GM21786 (cell line): ENCODE data around the gene ASCL2.

Experiments used
- ATAC-seq: cut with Tn5 transposase; IDR thresholded peaks from one replicate; pipeline ENCODE4 v1.9.1; 2021; ENCODE audit not compliant: unreplicated experiment

ASCL2 gene

GRCh38 chr11:2275334-2276279 is 5.2 kb upstream of the ASCL2 start:
- no peak for ATAC-seq

- no peak for ATAC-seq
Measured at GRCh38 chr11:2273771-2274170, 3.4 kb upstream of the ASCL2 start.

- ATAC-seq: no peak
Measured at GRCh38 chr11:2273311-2273710, 2.9 kb upstream of the ASCL2 start.

DNA sequence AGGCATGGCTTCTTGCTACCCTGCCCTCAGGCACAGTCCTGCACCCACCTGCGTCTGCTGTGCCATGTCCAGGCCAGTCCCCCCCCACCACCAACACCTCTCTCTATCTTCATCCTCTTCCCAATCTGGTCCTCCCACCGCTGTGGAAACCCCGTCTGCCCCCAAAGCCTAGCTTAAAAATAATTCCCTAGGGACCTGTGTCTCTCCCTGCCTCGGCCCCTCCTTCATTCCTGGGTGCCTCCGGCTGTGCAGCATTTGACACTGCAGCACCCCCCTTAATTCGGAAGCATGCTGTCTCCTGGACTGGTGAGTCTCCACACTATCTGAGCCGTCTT is 2.5 kb upstream of the ASCL2 start:
- no peak for ATAC-seq

GRCh38 chr11:2272228-2272945 is 2.0 kb upstream of the ASCL2 start:
- ATAC-seq: no peak

DNA sequence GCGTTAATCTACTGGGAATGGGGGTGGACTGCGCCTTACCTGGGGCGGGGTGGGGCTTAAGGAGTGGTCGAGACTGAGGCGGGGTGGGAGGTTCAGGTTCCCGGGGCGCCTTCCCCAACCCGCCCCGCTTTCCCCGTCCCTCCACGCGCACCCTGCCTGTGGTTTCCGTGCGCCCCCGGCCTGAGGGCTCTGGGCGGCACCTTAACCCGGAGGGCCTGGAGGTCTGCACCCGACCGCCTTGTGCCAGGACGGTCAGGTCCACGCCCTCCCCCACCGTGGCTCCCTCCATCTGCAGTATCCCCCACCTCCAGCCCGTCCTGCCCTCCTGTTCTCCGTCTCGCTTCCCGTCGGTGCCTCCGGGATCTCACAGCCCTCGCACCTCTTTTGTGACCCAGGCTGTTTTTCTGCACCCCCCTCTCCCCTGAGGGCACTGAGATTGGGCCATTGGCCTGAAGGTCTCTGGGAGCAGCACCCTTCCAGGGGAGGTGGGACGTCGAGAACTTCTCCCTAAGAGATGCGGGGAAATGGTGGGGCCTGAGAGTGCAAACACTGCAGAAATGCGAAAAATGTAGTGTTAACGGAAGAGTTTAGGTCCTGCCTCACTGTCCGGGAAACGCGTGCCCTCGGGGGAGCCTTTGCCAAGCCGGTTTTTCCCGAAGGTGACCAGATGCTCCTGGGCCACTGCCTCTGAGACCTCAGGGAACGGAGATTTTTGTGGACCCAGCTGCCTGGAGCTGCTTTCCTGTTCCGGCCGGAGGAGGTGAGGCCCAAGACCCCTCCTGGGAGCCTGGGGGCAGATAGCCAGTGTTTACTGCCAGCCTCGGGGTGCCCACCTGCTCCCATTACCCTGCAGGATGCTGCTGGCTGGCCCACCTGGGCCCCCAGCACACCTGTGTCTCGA is 1.2 kb upstream of the ASCL2 start:
- ATAC-seq: no peak

DNA sequence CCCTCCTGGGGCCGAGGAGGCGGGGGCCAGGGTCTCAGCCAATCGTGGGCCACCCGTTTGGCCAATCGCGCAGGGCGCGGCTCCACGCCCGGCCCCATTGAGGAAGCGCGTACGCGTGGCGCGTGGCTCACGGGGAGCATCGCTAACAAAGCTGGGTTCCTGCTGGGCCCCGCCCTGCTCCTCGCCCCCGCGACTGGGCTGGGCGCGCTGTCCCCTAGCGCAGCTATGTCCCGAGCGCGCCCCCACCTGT is 614 bp upstream of the ASCL2 start:
- no peak for ATAC-seq

GRCh38 chr11:2269601-2270321 is 627 bp downstream of the ASCL2 start:
- ATAC-seq: no peak

DNA sequence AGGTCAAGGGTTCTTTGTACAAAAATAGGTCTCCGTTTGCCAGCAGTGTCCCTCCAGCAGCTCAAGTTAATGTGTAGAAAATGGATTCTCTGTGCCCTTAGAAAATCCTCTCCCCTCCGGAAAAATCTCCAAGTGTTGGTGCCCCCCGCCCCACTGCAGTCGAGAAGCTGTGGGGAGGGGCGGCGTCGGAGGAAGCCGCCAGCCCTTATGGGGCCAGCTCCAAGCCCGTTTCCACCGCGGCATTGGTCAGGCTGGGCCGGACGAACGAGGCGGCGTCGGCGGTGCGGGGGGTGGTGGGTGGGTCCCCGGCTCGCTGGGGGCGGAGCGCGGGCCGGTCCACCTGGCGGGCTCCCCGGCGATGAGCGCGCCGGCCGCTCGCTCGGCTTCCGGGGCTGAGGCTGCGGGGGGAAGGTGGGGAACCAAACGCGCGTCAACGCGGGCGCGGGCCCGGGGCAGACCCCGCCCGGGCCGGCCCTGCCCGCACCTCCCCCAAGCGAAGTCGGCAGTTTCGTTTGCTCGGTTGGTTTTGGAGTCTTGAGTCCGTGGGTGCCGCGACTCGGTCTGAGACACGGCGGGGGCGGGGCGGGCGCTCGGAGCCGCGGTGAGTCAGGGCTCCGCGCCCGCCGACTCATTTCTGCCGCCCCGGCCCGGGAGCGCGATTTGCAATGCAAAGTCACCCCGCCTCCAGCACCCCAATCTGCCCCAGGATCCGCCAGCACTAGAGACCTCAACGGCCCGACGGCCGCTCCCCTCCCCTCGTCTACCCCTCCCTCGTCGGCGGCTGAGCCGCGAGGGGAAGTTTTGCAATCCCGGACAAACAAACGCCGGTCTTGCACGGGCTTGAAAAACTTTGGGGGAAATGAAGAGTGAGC is 1.4 kb downstream of the ASCL2 start:
- no peak for ATAC-seq

DNA sequence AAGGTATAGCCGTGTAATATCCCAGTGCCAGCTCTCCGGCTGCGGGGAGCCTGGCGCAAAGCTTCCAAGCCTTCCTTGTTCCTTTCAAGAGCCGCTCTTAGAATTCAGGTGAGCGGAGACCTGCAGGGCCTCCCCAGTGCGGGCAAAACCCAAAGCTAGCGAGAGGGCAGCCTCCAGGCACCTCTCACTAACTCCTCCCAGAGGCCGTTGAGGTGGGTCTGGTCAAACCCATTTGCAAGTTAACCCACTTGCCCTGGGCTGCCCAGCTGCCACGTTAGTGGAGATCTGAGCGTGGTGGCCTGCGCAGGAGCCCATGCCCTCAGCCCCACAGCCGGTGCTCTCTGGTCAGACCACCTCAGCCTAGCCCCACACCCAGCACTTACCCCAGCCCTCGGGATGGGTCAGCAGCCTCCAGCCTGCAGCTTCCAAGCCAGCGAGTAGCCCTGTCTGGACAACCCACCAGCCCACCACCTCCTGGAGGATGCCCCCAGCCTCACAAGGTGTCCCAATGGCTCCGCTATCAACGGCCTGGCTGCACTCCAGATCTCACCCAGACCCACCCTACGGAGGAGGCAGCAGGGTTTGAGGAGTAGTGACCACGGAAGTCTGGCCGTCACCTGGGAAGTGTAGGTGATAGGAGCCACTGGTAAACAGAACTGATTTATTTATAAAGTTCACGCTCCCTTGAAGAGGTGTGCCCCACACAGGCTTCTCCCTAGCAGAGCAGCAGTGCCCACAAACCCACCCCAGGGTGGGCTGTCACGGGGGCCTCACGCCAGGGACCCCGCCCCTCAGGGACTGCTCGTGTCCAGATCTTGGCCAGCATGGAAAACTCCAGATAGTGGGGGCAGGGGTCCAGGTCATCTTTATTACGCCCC is 2.3 kb downstream of the ASCL2 start:
- no peak for ATAC-seq

DNA sequence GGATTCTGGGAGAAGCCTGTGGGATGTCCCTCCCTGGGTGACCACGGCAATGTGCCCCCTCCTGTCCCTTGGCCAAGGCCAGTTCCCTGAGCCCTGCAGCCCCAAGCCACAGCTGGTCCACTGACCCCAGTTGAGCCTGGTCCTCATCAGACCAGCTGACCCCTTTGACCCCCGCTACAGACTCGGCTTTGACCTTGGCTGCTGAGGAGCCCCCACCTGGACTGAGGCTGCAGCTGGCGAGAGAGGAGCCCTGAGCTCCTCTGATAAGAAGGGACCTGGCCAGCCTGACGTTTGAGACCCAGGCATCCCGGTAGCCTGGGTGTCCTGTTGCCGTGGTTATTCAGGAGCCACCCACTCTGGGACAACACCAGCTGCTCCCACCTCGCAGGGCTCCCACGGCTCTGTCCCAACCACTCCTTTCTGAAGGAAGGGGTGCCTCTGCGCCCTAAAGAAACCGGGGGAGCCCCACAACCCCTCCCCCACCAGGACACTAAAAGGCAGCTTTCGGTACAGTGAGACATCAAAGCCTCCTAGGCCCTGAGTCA is 3.0 kb downstream of the ASCL2 start:
- ATAC-seq: no peak

GRCh38 chr11:2266586-2267305 is 3.6 kb downstream of the ASCL2 start:
- no peak for ATAC-seq

GRCh38 chr11:2265854-2266585 is 4.4 kb downstream of the ASCL2 start:
- no peak for ATAC-seq

- ATAC-seq: no peak
Measured at GRCh38 chr11:2265396-2265795, 5.0 kb downstream of the ASCL2 start.

DNA sequence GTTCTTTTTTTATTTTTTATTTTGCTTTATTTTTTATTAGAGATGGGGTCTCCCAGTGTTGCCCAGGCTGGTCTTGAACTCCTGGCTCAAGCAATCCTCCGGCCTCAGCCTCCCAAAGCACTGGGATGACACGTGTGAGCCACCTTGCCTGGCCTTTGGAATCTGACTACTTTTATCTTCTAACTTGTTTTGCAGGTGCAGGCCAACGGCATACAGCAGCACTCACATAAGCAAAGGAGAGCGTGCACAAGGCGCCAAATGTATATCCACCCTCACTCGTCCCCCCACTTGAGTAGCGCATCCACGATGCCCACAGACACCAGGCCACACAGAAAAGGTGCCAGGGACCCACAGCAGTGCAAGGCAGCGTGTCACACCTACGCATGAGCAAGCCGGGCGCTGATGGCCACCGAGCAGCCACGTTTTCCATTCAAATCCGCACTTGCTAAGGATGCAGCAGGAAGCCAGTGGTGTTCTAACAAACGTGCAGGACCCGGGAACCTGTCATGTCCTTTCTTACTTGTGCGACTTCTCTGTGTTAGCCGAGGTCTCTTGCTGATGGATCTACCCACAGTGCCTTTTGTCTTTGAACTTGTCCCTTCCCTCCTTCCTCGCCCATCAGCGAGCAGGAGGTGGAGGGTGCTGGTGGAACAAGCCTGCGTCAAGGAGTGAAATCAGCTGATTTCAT is 5.9 kb downstream of the ASCL2 start:
- no peak for ATAC-seq

DNA sequence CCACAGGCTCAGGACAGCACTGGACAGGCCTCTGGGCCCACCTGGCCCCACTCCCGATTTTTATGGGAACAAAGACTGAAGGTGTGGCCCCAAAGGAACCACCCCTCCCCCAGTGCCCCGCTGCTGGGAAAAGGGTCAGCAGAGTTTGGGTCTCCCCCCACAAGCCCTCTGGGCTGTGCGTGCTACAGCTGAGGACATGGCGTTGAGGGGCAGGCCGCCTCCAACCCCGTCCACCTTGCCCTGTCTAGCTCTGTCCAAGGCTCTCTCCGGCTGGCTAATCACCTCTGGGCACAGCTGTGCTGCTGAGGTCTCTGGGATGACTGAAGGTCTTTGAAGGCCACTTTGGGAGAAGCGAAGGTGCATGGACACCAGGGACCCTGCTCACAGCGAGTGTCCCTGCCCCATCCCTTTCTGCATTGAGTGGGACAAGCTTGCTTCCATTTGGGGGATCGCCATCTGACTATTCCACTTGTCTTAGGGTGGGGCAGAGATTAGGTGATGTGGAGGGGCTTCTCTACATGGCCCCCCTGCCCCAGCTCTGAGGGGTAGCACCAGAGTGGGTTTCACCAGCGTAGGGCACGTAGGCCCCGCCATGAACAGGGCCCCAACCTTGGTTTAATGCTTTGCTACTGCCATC is 6.5 kb downstream of the ASCL2 start:
- ATAC-seq: no peak
